ENCODE data around the gene PRMT3. TPM values are rescaled to one million over a fixed set of nuclear protein-coding genes. Genes with fewer than 3 reads are reported as not detected.

The PRMT3 gene
- total and polyA plus RNA-seq, 2 of the 13 experiments (the other 11 are each of a cell fraction or from before 2014, with no cell fraction given), result 9.1 to 27.7 TPM

DNA sequence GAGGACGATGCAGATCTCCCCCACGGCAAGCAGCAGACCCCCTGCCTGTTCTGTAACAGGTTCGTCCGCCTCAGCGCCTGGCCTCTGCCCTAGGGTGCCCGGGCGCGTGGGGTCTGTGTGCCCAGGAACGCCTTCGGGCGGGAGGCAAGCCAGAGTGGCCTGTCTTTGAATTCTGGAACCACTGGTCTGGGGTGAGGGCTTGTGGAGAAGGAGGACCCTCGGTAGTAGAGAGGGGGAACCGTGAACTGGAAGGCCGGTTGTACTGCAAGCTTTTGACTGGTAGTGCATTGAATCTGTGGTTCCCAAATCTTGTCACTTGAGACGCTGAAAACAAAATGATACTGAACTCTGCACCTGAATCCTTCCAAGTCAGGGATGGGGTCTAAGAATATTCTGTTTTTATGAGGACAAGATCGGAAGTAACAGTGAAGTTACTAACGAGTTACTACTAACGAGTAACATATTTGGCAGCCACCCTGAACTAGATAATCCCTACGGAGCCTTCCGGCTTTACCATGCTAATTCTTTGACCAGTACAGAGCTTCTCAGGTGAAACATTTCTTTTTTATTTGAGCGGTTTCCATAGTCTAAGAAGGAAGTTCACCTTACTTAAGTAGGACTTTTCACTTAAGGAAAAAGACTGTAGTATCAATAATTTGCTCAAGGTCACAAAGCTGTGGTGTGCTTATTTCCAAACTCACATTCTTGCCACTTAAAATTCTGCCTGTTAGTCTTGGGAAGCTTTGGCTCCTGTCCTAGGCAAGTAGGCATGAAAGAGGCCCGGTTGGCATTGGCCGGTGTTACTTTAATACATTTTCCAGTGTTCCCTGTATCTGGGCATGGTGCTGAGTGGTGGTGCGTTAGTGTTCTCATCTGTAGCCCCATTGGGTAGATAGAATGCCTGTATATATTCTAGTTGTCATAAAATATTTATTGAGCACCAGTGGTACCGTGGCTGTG lies 860 bp downstream of the PRMT3 start (continued):
- 0 out of 2 replicates have a peak, but pooled peaks have one; percentile 23 for TF ChIP-seq ZNF317 (CRISPR knock-in tag; IDR thresholded peaks at IDR 0.05)
- TF ChIP-seq RFX3 (CRISPR knock-in tag; IDR thresholded peaks at IDR 0.05), result no peak
- TF ChIP-seq, protein P1, sequence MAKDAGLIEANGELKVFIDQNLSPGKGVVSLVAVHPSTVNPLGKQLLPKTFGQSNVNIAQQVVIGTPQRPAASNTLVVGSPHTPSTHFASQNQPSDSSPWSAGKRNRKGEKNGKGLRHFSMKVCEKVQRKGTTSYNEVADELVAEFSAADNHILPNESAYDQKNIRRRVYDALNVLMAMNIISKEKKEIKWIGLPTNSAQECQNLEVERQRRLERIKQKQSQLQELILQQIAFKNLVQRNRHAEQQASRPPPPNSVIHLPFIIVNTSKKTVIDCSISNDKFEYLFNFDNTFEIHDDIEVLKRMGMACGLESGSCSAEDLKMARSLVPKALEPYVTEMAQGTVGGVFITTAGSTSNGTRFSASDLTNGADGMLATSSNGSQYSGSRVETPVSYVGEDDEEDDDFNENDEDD (CRISPR knock-in tag; IDR thresholded peaks at IDR 0.05; ENCODE audit: borderline replicate concordance), result no peak
- TF ChIP-seq BRCA1 (CRISPR knock-in tag; IDR thresholded peaks at IDR 0.05), result no peak
- no peak for TF ChIP-seq ZNF296 (CRISPR knock-in tag; conservative IDR thresholded peaks at IDR 0.05)
- 0 out of 2 replicates have a peak, but pooled peaks have one; percentile 4 for TF ChIP-seq CHCHD3 (CRISPR knock-in tag; IDR thresholded peaks at IDR 0.05)
- TF ChIP-seq, protein P2, sequence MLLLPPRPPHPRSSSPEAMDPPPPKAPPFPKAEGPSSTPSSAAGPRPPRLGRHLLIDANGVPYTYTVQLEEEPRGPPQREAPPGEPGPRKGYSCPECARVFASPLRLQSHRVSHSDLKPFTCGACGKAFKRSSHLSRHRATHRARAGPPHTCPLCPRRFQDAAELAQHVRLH (CRISPR knock-in tag; IDR thresholded peaks at IDR 0.05; ENCODE audit: borderline replicate concordance, low read depth), result no peak
- no peak for TF ChIP-seq ELF3 (CRISPR knock-in tag; IDR thresholded peaks at IDR 0.05)
- no peak for TF ChIP-seq ATF7-NPFF (CRISPR knock-in tag; IDR thresholded peaks at IDR 0.05; ENCODE audit: low read depth)
- TF ChIP-seq, protein P3, sequence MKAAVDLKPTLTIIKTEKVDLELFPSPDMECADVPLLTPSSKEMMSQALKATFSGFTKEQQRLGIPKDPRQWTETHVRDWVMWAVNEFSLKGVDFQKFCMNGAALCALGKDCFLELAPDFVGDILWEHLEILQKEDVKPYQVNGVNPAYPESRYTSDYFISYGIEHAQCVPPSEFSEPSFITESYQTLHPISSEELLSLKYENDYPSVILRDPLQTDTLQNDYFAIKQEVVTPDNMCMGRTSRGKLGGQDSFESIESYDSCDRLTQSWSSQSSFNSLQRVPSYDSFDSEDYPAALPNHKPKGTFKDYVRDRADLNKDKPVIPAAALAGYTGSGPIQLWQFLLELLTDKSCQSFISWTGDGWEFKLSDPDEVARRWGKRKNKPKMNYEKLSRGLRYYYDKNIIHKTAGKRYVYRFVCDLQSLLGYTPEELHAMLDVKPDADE (CRISPR knock-in tag; IDR thresholded peaks at IDR 0.05), result no peak
- peak; percentile 60; the same call in 1 of the 2 replicates for TF ChIP-seq ZNF672 (CRISPR knock-in tag; IDR thresholded peaks at IDR 0.05)
- TF ChIP-seq TCF12 (IDR thresholded peaks at IDR 0.05), result no peak
- TF ChIP-seq TCF12 (CRISPR knock-in tag; IDR thresholded peaks at IDR 0.05), result no peak
- TF ChIP-seq WIZ (CRISPR knock-in tag; IDR thresholded peaks at IDR 0.05), result no peak
- TF ChIP-seq FOXC1 (CRISPR knock-in tag; IDR thresholded peaks at IDR 0.05; ENCODE audit: borderline replicate concordance), result no peak
- TF ChIP-seq ZNF678 (CRISPR knock-in tag; IDR thresholded peaks at IDR 0.05), result peak; percentile 73; the same call in 1 of the 2 replicates
- no peak for TF ChIP-seq ZNF615 (CRISPR knock-in tag; IDR thresholded peaks at IDR 0.05; ENCODE audit: borderline replicate concordance)
- TF ChIP-seq, protein P4, sequence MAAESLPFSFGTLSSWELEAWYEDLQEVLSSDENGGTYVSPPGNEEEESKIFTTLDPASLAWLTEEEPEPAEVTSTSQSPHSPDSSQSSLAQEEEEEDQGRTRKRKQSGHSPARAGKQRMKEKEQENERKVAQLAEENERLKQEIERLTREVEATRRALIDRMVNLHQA (CRISPR knock-in tag; IDR thresholded peaks at IDR 0.05), result no peak
- TF ChIP-seq, protein P5, sequence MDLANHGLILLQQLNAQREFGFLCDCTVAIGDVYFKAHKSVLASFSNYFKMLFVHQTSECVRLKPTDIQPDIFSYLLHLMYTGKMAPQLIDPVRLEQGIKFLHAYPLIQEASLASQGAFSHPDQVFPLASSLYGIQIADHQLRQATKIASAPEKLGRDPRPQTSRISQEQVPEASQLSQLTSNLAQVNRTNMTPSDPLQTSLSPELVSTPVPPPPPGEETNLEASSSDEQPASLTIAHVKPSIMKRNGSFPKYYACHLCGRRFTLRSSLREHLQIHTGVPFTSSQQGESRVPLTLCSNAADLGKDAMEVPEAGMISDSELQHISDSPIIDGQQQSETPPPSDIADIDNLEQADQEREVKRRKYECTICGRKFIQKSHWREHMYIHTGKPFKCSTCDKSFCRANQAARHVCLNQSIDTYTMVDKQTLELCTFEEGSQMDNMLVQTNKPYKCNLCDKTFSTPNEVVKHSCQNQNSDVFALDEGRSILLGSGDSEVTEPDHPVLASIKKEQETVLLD (CRISPR knock-in tag; IDR thresholded peaks at IDR 0.05; ENCODE audit: low read depth), result no peak
- TF ChIP-seq SMAD9 (CRISPR knock-in tag; IDR thresholded peaks at IDR 0.05), result no peak
- 0 out of 2 replicates have a peak, but pooled peaks have one; percentile 42 for TF ChIP-seq ZNF577 (CRISPR knock-in tag; IDR thresholded peaks at IDR 0.05; ENCODE audit: borderline replicate concordance, low read depth)
- TF ChIP-seq ZNF251 (CRISPR knock-in tag; IDR thresholded peaks at IDR 0.05), result peak; percentile 51; the same call in 1 of the 2 replicates
- TF ChIP-seq YEATS4 (CRISPR knock-in tag; IDR thresholded peaks at IDR 0.05; ENCODE audit: borderline replicate concordance), result no peak
- no peak for TF ChIP-seq SMAD3 (CRISPR knock-in tag; IDR thresholded peaks at IDR 0.05)
